Panc1 (cell line): ENCODE measurements around the gene ADGRL3. TPM values are rescaled to one million over a fixed set of nuclear protein-coding genes. Genes with fewer than 3 reads are reported as not detected.

Source experiments
- ATAC-seq: fragments of 200-7000 bp; cut with Tn5 transposase; 2 replicates; pipeline ENCODE4 v1.9.1; 2020; ENCODE audit warnings: mild to moderate bottlenecking, moderate library complexity
- BruUV-seq: library from RNA; stranded (reverse); fragments of 400-500 nt; replicated peaks from 2 replicates; lab custom pipeline; 2021; lab: Mats Ljungman, UMichigan
- CTCF ChIA-PET: fragments of 300-600 bp; sonication (Branson Sonifier 250); formaldehyde crosslinking; loops from one replicate; lab custom pipeline; 2022; ENCODE audit warnings: antibody characterized with exemption; lab: Charles Lee
- POLR2A ChIA-PET: fragments of 300-600 bp; sonication (Branson Sonifier 250); formaldehyde crosslinking; loops from one replicate; lab custom pipeline; 2022; ENCODE audit warnings: antibody characterized with exemption; lab: Charles Lee
- DNase-seq: peaks from one replicate; pipeline ENCODE4 v3.0.0-alpha.2; 2010; ENCODE audit warnings: low read depth, low spot score
- H3K27ac ChIP-seq: 2 replicates; pipeline ENCODE4 v1.5.1; 2011; ENCODE audit warnings: mild to moderate bottlenecking, low read length, inconsistent platforms
- H3K27me3 ChIP-seq: fragments of 200-500 bp; sonication (Bioruptor generic); 2 replicates; pipeline ENCODE4 v1.6.0; 2014; ENCODE audit warnings: low read length, inconsistent platforms; ENCODE audit not compliant: control insufficient read depth, insufficient read depth
- H3K36me3 ChIP-seq: fragments of 200-500 bp; sonication (Bioruptor generic); 2 replicates; pipeline ENCODE4 v1.5.1; 2014; ENCODE audit warnings: inconsistent platforms, mild to moderate bottlenecking, low read length, moderate library complexity; ENCODE audit not compliant: control insufficient read depth, insufficient read depth
- H3K4me1 ChIP-seq: 2 replicates; pipeline ENCODE4 v1.5.1; 2011; ENCODE audit warnings: inconsistent platforms, mild to moderate bottlenecking, low read length, moderate library complexity; ENCODE audit not compliant: control insufficient read depth, insufficient read depth
- H3K4me3 ChIP-seq, 2 experiments: 2 replicates each; pipeline ENCODE4 v1.5.1; 2011 to 2012; ENCODE audit warnings: low read depth in 2 of 2, low read length in 2 of 2, mild to moderate bottlenecking in 2 of 2, inconsistent platforms in 1 of 2, moderate library complexity in 1 of 2
- H3K9me3 ChIP-seq: fragments of 200-500 bp; sonication (Bioruptor generic); 2 replicates; pipeline ENCODE4 v1.5.1; 2014; ENCODE audit warnings: low read depth, mild to moderate bottlenecking, inconsistent platforms, low read length, moderate library complexity; ENCODE audit not compliant: control insufficient read depth, insufficient read depth
- POLR2AphosphoS5 ChIP-seq: IDR thresholded peaks from 2 replicates; pipeline ENCODE4 v1.6.1; 2012; ENCODE audit warnings: mild to moderate bottlenecking, low read depth, low read length, moderate library complexity
- SIN3A ChIP-seq: IDR thresholded peaks from 2 replicates; pipeline ENCODE4 v1.6.1; 2012; ENCODE audit warnings: low read depth, mild to moderate bottlenecking, low read length, moderate library complexity, borderline replicate concordance; ENCODE audit not compliant: insufficient read depth
- TCF7L2 ChIP-seq: IDR thresholded peaks from 2 replicates; pipeline ENCODE4 v1.6.1; 2011; ENCODE audit warnings: mild to moderate bottlenecking, low read depth, low read length, inconsistent platforms
- in situ Hi-C: cut with HindIII; loops from 2 replicates; pipeline ENCODE4 v1.10.0; 2016; ENCODE audit warnings: low sequenced_read_pairs, low pct_unique_long_range_greater_than_20kb
- intact Hi-C: fragments of 100-400 bp; cut with micrococcal nuclease; formaldehyde crosslinking; loops from one replicate; pipeline ENCODE4 v1.10.0; 2022; ENCODE audit not compliant: unreplicated experiment
- total RNA-seq: library from RNA; stranded (reverse); gene quantifications from one replicate; pipeline ENCODE4 v1.2.1, GENCODE V29; 2021; ENCODE audit not compliant: unreplicated experiment
- TF ChIP-seq, protein P1 (sequence below): fragments of 450-650 bp; IDR thresholded peaks from 2 replicates; pipeline ENCODE4 v1.5.1; 2017; ENCODE audit warnings: mild to moderate bottlenecking
- TF ChIP-seq, protein P2 (sequence below), 2 experiments: IDR thresholded peaks; 2 replicates each; pipeline ENCODE4 v1.6.1; 2011 to 2012; ENCODE audit warnings: low read depth in 2 of 2, control low read depth in 1 of 2, low read length in 1 of 2, mild to moderate bottlenecking in 1 of 2, moderate library complexity in 1 of 2; ENCODE audit not compliant: insufficient read depth in 1 of 2

ADGRL3 gene
- total RNA-seq, 1 experiment from 2014 or later, result 0.23 TPM

DNA sequence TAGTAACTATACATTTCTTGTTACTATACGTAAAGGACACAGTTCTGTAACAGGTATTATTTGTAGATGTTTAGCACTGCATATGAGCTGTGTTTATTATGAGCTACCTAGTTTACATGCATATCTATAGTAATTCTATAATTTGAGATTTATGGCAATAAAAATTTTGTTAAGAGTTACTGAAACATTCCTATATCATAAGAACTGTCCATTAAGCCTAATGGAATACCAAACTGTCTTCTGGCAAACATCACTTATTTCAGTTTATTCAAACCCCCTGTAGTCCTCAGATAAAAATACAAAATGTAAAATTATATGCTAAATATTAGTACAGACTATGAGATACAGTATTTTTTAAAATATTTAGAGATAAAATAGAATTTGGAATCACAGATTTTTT lies 205.2 kb downstream of the ADGRL3 start:
- no peaks in the 10 kb centered on the region for H3K9me3 ChIP-seq
- no TSS peak for BruUV-seq
- intact Hi-C loops (no loop called here), in situ Hi-C loops (no loop called here)
- TF ChIP-seq, protein P1, sequence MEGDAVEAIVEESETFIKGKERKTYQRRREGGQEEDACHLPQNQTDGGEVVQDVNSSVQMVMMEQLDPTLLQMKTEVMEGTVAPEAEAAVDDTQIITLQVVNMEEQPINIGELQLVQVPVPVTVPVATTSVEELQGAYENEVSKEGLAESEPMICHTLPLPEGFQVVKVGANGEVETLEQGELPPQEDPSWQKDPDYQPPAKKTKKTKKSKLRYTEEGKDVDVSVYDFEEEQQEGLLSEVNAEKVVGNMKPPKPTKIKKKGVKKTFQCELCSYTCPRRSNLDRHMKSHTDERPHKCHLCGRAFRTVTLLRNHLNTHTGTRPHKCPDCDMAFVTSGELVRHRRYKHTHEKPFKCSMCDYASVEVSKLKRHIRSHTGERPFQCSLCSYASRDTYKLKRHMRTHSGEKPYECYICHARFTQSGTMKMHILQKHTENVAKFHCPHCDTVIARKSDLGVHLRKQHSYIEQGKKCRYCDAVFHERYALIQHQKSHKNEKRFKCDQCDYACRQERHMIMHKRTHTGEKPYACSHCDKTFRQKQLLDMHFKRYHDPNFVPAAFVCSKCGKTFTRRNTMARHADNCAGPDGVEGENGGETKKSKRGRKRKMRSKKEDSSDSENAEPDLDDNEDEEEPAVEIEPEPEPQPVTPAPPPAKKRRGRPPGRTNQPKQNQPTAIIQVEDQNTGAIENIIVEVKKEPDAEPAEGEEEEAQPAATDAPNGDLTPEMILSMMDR, result no peak
- TF ChIP-seq, protein P2, sequence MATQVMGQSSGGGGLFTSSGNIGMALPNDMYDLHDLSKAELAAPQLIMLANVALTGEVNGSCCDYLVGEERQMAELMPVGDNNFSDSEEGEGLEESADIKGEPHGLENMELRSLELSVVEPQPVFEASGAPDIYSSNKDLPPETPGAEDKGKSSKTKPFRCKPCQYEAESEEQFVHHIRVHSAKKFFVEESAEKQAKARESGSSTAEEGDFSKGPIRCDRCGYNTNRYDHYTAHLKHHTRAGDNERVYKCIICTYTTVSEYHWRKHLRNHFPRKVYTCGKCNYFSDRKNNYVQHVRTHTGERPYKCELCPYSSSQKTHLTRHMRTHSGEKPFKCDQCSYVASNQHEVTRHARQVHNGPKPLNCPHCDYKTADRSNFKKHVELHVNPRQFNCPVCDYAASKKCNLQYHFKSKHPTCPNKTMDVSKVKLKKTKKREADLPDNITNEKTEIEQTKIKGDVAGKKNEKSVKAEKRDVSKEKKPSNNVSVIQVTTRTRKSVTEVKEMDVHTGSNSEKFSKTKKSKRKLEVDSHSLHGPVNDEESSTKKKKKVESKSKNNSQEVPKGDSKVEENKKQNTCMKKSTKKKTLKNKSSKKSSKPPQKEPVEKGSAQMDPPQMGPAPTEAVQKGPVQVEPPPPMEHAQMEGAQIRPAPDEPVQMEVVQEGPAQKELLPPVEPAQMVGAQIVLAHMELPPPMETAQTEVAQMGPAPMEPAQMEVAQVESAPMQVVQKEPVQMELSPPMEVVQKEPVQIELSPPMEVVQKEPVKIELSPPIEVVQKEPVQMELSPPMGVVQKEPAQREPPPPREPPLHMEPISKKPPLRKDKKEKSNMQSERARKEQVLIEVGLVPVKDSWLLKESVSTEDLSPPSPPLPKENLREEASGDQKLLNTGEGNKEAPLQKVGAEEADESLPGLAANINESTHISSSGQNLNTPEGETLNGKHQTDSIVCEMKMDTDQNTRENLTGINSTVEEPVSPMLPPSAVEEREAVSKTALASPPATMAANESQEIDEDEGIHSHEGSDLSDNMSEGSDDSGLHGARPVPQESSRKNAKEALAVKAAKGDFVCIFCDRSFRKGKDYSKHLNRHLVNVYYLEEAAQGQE (IDR thresholded peaks at IDR 0.05; ENCODE audit: insufficient read depth in 1 of 2, low read depth in 2 of 2, low read length in 1 of 2), result no peak
- TF ChIP-seq TCF7L2 (no peak), POLR2AphosphoS5 (no peak), SIN3A (no peak)
- no peaks in the 10 kb centered on the region for H3K36me3 ChIP-seq
- H3K27me3 ChIP-seq, result no peaks in the 10 kb centered on the region
- no peak overlapping the region for H3K4me3 ChIP-seq
- no peak for DNase-seq
- ATAC-seq, result no peak
- H3K27ac ChIP-seq, result no peak overlapping the region
- ChIA-PET CTCF (no interaction called here), POLR2A (no interaction called here)
- no peaks in the 10 kb centered on the region for H3K4me1 ChIP-seq

DNA sequence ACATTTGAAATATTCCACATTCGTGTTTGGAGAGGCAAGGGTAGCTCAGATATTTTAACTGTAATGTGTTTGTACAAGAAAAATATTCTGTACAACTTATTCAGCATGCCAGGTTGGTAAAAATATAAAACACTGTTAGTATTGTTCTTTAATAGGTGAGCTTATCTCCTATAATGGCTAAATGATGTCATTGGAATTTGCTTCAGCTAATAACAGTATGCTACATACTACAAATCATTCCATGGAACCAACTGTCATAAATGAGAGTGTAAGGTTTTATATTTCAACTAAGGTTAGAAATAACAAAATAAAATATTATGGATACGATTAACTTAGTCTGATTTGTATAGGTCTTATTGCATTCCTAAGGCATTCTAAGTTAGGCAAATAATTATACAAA lies 206.6 kb downstream of the ADGRL3 start:
- Histone ChIP-seq H3K4me3 (no peak overlapping the region), H3K27ac (no peak overlapping the region), H3K36me3 (no peaks in the 10 kb centered on the region), H3K4me1 (no peaks in the 10 kb centered on the region), H3K9me3 (no peaks in the 10 kb centered on the region), H3K27me3 (no peaks in the 10 kb centered on the region)
- no peak for TF ChIP-seq POLR2AphosphoS5
- TF ChIP-seq, protein P1, result no peak
- TF ChIP-seq, protein P2 (IDR thresholded peaks at IDR 0.05; ENCODE audit: insufficient read depth in 1 of 2, low read depth in 2 of 2, low read length in 1 of 2), result no peak
- TF ChIP-seq SIN3A, result no peak
- CTCF ChIA-PET, result no interaction called here
- ATAC-seq (no peak), DNase-seq (no peak)
- intact Hi-C loops, result no loop called here
- POLR2A ChIA-PET, result no interaction called here
- in situ Hi-C loops, result no loop called here
- BruUV-seq, result no TSS peak
